Type B pancreatic cell (in vitro differentiated cells): ENCODE measurements around the gene VEGFC. TPM values are rescaled to one million over a fixed set of nuclear protein-coding genes. Genes with fewer than 3 reads are reported as not detected.

Experiments used
- DNase-seq: peaks from one replicate; pipeline ENCODE4 v3.0.0; 2021; ENCODE audit warnings: mixed read lengths; ENCODE audit not compliant: unreplicated experiment; ENCODE audit errors: extremely low spot score
- H3K27ac Mint-ChIP-seq: 2 replicates; pipeline ENCODE4 v1.8.0; 2021; ENCODE audit warnings: mild to moderate bottlenecking, mixed read lengths
- H3K27me3 Mint-ChIP-seq: 2 replicates; pipeline ENCODE4 v1.8.0; 2021; ENCODE audit warnings: mixed read lengths
- H3K36me3 Mint-ChIP-seq: 2 replicates; pipeline ENCODE4 v1.8.0; 2021; ENCODE audit warnings: mixed read lengths
- H3K4me1 Mint-ChIP-seq: one replicate; pipeline ENCODE4 v1.8.0; 2021; ENCODE audit warnings: mixed read lengths; ENCODE audit not compliant: unreplicated experiment
- H3K4me3 Mint-ChIP-seq: 2 replicates; pipeline ENCODE4 v1.8.0; 2021; ENCODE audit warnings: mild to moderate bottlenecking, mixed read lengths
- H3K9me3 Mint-ChIP-seq: 2 replicates; pipeline ENCODE4 v1.8.0; 2021; ENCODE audit warnings: mixed read lengths
- CTCF ChIP-seq: fragments of 200-600 bp; sonication (generic); conservative IDR thresholded peaks from 2 replicates; pipeline ENCODE4 v1.5.0; 2021; ENCODE audit warnings: antibody characterized with exemption, mild to moderate bottlenecking
- total RNA-seq: library from RNA; stranded (reverse); gene quantifications from 2 replicates; pipeline ENCODE4 v1.2.1, GENCODE V29; 2021; ENCODE audit warnings: low replicate concordance

Gene VEGFC
- total RNA-seq, 1 donor from 2014 or later = 3.2 TPM

- Mint-ChIP-seq H3K4me1 (no peaks in the 10 kb centered on the region), H3K36me3 (no peaks in the 10 kb centered on the region), H3K27me3 (no peaks in the 10 kb centered on the region), H3K27ac (no peak overlapping the region), H3K4me3 (no peak overlapping the region), H3K9me3 (no peaks in the 10 kb centered on the region)
- no peak for TF ChIP-seq CTCF
- DNase-seq = no peak
Observed at GRCh38 chr4:176690716-176691115, 102.0 kb downstream of the VEGFC start.

GRCh38 chr4:176680668-176681180 lies 112.0 kb downstream of the VEGFC start:
- no peak for DNase-seq
- Mint-ChIP-seq H3K4me1 (no peaks in the 10 kb centered on the region), H3K4me3 (no peak overlapping the region), H3K27me3 (no peaks in the 10 kb centered on the region), H3K27ac (no peak overlapping the region), H3K36me3 (no peaks in the 10 kb centered on the region), H3K9me3 (peaks cover 4% of the 10 kb centered on the region)
- no peak for TF ChIP-seq CTCF

- TF ChIP-seq CTCF = no peak
- H3K36me3 Mint-ChIP-seq = no peaks in the 10 kb centered on the region
- peaks cover 4% of the 10 kb centered on the region for H3K9me3 Mint-ChIP-seq
- DNase-seq = no peak
- H3K4me3 Mint-ChIP-seq = no peak overlapping the region
- no peaks in the 10 kb centered on the region for H3K27me3 Mint-ChIP-seq
- no peak overlapping the region for H3K27ac Mint-ChIP-seq
- H3K4me1 Mint-ChIP-seq = no peaks in the 10 kb centered on the region
Observed at GRCh38 chr4:176676901-176677300, 115.8 kb downstream of the VEGFC start.

GRCh38 chr4:176675810-176676209 lies 116.9 kb downstream of the VEGFC start:
- no peak for TF ChIP-seq CTCF
- no peaks in the 10 kb centered on the region for H3K4me1 Mint-ChIP-seq

GRCh38 chr4:176671532-176671931 lies 121.2 kb downstream of the VEGFC start:
- H3K4me1 Mint-ChIP-seq = no peaks in the 10 kb centered on the region
- H3K27ac Mint-ChIP-seq = no peak overlapping the region
- TF ChIP-seq CTCF = no peak
- H3K9me3 Mint-ChIP-seq = no peaks in the 10 kb centered on the region
- no peaks in the 10 kb centered on the region for H3K27me3 Mint-ChIP-seq
- no peak overlapping the region for H3K4me3 Mint-ChIP-seq
- H3K36me3 Mint-ChIP-seq = no peaks in the 10 kb centered on the region
- DNase-seq = no peak

More at GRCh38 chr4:176675810-176676209, 116.9 kb downstream of the VEGFC start:
- H3K27ac Mint-ChIP-seq = no peak overlapping the region
- peaks cover 4% of the 10 kb centered on the region for H3K9me3 Mint-ChIP-seq
- no peaks in the 10 kb centered on the region for H3K36me3 Mint-ChIP-seq
- no peak overlapping the region for H3K4me3 Mint-ChIP-seq
- no peak for DNase-seq
- H3K27me3 Mint-ChIP-seq = no peaks in the 10 kb centered on the region

GRCh38 chr4:176668324-176668723 lies 124.4 kb downstream of the VEGFC start:
- Mint-ChIP-seq H3K27ac (no peak overlapping the region), H3K36me3 (no peaks in the 10 kb centered on the region), H3K9me3 (no peaks in the 10 kb centered on the region), H3K4me3 (no peak overlapping the region), H3K4me1 (no peaks in the 10 kb centered on the region), H3K27me3 (no peaks in the 10 kb centered on the region)
- TF ChIP-seq CTCF = no peak
- no peak for DNase-seq
